AG04449 (cell line): ENCODE data around the gene NEURL1.
"Not testable (repeated sequence)": the region's sequence is repeated elsewhere in the genome, so short reads cannot be mapped to it uniquely, and the experiment has no call there.

Experiments used
- CTCF ChIA-PET: fragments of 350-600 bp; formaldehyde crosslinking; extraction: SDS; loops from one replicate; lab custom pipeline; 2021; ENCODE audit warnings: antibody characterized with exemption; lab: Yijun Ruan, JAX
- POLR2A ChIA-PET: fragments of 400-600, 350-600 bp; formaldehyde crosslinking; extraction: SDS; loops from one replicate; lab custom pipeline; 2020; ENCODE audit warnings: antibody characterized with exemption, inconsistent platforms; lab: Yijun Ruan, JAX
- DNase-seq: peaks from one replicate; pipeline ENCODE4 v3.0.0-alpha.2; 2010; ENCODE audit warnings: low read depth, low spot score
- H3K4me3 ChIP-seq: 2 replicates; pipeline ENCODE4 v1.5.1; 2011; ENCODE audit warnings: low read depth, mild to moderate bottlenecking, control low read depth, low read length
- TF ChIP-seq, protein P1 (sequence below): IDR thresholded peaks from one replicate; pipeline ENCODE4 v1.5.1; 2011; ENCODE audit warnings: mild to moderate bottlenecking, moderate library complexity, low read length, control low read depth, inconsistent platforms; ENCODE audit not compliant: insufficient read depth; ENCODE audit errors: missing control alignments

NEURL1 gene

DNA sequence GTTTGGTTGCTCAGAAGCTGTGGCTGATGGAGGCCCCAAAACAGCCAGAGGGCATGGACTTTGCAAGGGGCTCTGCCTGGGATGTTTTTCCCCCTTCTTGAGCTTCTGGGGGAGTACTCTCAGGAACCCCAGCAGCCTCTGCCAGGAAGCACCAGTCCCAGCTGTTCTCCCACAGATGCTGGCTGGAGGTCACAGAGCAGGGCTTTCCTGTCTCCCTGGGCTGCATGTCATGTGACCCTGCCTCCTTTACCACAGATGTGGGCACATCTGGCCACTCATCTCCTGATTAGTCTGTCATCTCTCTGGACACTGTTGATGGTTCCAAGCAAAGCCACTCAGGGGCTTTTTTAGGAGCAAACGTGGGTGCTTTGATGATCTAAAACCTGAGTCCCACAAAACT, 136.7 kb downstream of the NEURL1 start:
- CTCF ChIA-PET, result interaction anchor here (1.3 to 1.6 kb wide), 2 partner anchors 37 to 56 kb away, joined by 3 to 4 read pairs; no protein-coding TSS in a partner anchor
- no peak for DNase-seq
- POLR2A ChIA-PET, result no interaction called here
- TF ChIP-seq, protein P1, sequence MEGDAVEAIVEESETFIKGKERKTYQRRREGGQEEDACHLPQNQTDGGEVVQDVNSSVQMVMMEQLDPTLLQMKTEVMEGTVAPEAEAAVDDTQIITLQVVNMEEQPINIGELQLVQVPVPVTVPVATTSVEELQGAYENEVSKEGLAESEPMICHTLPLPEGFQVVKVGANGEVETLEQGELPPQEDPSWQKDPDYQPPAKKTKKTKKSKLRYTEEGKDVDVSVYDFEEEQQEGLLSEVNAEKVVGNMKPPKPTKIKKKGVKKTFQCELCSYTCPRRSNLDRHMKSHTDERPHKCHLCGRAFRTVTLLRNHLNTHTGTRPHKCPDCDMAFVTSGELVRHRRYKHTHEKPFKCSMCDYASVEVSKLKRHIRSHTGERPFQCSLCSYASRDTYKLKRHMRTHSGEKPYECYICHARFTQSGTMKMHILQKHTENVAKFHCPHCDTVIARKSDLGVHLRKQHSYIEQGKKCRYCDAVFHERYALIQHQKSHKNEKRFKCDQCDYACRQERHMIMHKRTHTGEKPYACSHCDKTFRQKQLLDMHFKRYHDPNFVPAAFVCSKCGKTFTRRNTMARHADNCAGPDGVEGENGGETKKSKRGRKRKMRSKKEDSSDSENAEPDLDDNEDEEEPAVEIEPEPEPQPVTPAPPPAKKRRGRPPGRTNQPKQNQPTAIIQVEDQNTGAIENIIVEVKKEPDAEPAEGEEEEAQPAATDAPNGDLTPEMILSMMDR, result no peak
- no peak overlapping the region for H3K4me3 ChIP-seq

DNA sequence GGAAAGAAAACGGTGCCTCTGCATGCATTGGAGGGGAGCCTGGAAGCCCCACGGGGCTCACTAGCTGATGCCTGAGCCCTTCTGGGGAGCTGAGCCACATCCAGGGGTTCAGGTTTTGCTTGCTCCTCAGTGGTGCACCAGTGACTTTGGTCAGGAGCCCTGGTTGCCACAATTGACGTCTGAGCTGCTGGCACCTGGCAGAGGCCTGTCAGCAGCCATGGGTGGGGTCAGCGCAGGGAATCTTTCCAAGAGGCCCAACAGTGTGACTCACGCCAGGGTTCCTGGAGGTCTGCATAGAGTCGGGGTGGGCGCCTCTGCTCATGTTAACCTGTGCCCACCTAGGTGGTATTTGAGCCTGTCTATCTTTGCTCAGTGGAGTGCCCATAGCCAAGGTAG, 138.7 kb downstream of the NEURL1 start:
- POLR2A ChIA-PET, result no interaction called here
- CTCF ChIA-PET, result interaction anchor here (1.6 kb wide), 1 partner anchor 27 kb away, joined by 3 read pairs; no protein-coding TSS in a partner anchor
- no peak overlapping the region for H3K4me3 ChIP-seq
- TF ChIP-seq, protein P1, result no peak
- DNase-seq, result no peak

DNA sequence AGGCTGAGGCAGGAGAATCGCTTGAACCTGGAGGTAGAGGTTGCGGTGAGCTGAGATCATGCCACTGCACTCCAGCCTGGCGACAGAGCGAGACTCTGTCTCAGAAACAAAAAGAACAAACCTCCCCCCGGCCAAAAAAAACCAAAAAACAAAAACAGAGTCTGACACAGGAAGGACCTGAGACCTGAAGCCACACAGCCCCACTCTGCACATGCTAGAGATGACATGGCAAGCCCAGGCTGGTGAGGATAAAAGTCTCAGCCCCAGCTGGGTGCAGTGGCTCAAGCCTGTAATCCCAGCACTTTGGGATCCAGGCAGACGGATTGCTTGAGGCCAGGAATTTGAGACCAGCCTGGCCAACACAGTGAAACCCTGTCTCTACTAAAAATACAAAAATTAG, 139.4 kb downstream of the NEURL1 start:
- not testable (repeated sequence) for DNase-seq, H3K4me3 ChIP-seq
- ChIA-PET CTCF (interaction anchor here (1.1 to 1.6 kb wide), 2 partner anchors 12 to 20 kb away, joined by 3 to 4 read pairs; no protein-coding TSS in a partner anchor), POLR2A (interaction anchor here (0.7 kb wide), 1 partner anchor 156 kb away, joined by 3 read pairs; no protein-coding TSS in a partner anchor)

DNA sequence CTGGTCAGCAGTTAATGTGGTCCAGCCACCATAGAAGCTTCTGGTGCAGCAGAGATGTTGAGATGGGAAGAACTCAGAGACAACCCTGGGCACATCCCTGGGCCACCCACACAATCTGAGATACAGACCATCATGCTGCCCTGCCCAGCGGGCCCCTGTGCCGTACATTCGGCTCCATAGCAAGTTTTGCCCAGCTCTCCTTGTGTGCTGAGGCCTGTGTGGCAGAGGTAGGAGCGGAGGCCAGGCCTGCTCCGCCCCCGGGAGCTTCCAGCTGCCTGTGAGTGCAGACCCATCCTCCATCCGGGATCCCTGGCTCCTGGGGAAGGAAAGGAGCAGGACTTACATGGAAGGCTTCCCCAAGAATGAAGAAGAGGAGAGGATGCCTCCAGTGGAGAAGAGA, 140.3 kb downstream of the NEURL1 start:
- DNase-seq, result no peak
- POLR2A ChIA-PET, result no interaction called here
- CTCF ChIA-PET, result interaction anchor here (1.1 to 5.6 kb wide), 5 partner anchors 13 to 53 kb away, joined by 3 to 29 read pairs (median 4); no protein-coding TSS in a partner anchor
- TF ChIP-seq, protein P1, result no peak
- no peak overlapping the region for H3K4me3 ChIP-seq

DNA sequence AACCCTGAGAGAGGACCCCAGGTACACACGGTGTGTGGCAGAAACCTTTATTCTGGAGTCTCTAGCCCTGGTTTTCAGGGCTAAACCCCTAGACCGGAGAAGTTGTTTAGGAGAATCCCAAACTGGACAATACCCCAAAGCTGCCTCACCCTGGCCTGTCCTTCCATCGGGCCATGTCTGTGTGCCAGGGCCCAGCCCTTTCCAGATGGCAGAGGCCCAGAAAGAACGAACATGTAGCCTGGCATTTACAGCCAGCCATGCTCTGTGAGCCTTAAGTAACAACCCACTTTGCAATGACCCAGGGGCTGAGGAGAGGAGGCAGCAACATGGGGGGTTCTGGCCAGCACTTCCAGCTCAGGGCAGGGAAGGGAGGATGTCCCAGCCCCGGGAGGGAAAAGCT, 142.1 kb downstream of the NEURL1 start:
- ChIA-PET POLR2A (no interaction called here), CTCF (interaction anchor here (0.6 to 5.6 kb wide), 6 partner anchors 10 to 51 kb away, joined by 3 to 29 read pairs (median 4); no protein-coding TSS in a partner anchor)
- H3K4me3 ChIP-seq, result no peak overlapping the region
- no peak for DNase-seq
- TF ChIP-seq, protein P1, result no peak

DNA sequence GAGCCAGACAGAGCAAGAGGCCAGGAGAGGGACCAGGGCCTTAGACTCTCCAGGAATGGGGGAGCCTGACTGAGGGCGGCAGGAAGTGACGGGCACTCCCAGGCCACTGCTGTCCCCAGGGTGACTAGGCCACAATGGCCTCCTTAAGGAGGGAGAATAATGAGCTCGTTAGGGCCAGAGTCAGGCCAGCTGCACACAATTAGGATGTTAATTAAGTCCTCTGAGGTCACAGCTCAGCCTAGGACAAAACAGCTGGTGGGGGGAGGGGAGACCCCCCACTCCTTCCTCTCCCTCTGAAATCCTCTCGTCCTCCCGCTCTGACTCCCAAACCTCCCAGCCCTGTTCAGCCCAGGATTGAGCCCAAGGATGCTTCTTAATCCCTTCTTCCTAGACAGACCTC, 143.0 kb downstream of the NEURL1 start:
- TF ChIP-seq, protein P1, result no peak
- ChIA-PET CTCF (interaction anchor here (0.6 to 5.6 kb wide), 7 partner anchors 9 to 71 kb away, joined by 3 to 29 read pairs (median 4); no protein-coding TSS in a partner anchor), POLR2A (interaction anchor here (1.6 kb wide), 1 partner anchor 42 kb away, joined by 4 read pairs; no protein-coding TSS in a partner anchor)
- no peak for DNase-seq
- H3K4me3 ChIP-seq, result no peak overlapping the region
